Thyroid gland (tissue), 4 donors: Measurements from ENCODE around the gene FAM186B. TPM values are rescaled to one million over a fixed set of nuclear protein-coding genes. Genes with fewer than 3 reads are reported as not detected.

Experiments used
- DNase-seq, 2 donors: peaks; one replicate each; pipeline ENCODE4 v3.0.0-alpha.2; 2019
- H3K27ac ChIP-seq, 3 donors: fragments of 200-600 bp; sonication (generic); 1 replicate in 2 of 3; 2 replicates in 1 of 3; pipeline ENCODE4 v1.5.1; 2016 to 2019; ENCODE audit warnings: mild to moderate bottlenecking in 1 of 3, moderate library complexity in 1 of 3
- H3K27me3 ChIP-seq: fragments of 200-600 bp; sonication (generic); one replicate; pipeline ENCODE4 v1.5.1; 2019
- H3K36me3 ChIP-seq, 2 donors: fragments of 200-600 bp; sonication (generic); one replicate each; pipeline ENCODE4 v1.5.1; 2016 to 2019
- H3K4me1 ChIP-seq, 2 donors: fragments of 200-600 bp; sonication (generic); one replicate each; pipeline ENCODE4 v1.5.1; 2017 to 2019
- H3K4me3 ChIP-seq, 3 donors: fragments of 200-600 bp; sonication (generic); replicated peaks in 1 of 3; 1 replicate in 2 of 3; 2 replicates in 1 of 3; pipeline ENCODE4 v1.5.1; 2016; ENCODE audit warnings: mild to moderate bottlenecking in 1 of 3
- H3K9me3 ChIP-seq: fragments of 200-600 bp; sonication (generic); one replicate; pipeline ENCODE4 v1.5.1; 2017
- CTCF ChIP-seq, 6 experiments: fragments of 200-600 bp in 3 of 6; fragments of 450-650 bp in 3 of 6; sonication (generic) in 3 of 6; IDR thresholded peaks; one replicate each; pipeline ENCODE4 v1.5.1; 2016 to 2019; ENCODE audit warnings: antibody characterized with exemption in 6 of 6, mild to moderate bottlenecking in 2 of 6, inconsistent platforms in 1 of 6, moderate library complexity in 1 of 6
- POLR2A ChIP-seq, 2 donors: fragments of 450-650 bp; IDR thresholded peaks; one replicate each; pipeline ENCODE4 v1.6.1; 2017; ENCODE audit warnings: antibody characterized with exemption in 2 of 2, mild to moderate bottlenecking in 2 of 2, moderate library complexity in 1 of 2
- WGBS, 2 donors: methylation state at CpG; one replicate each; pipeline ENCODE4 v1.1.5; 2017; 5-methylcytosine and 5-hydroxymethylcytosine counted together
- intact Hi-C: fragments of 100-400 bp; cut with DNase I; formaldehyde crosslinking; loops from one replicate; pipeline ENCODE4 v1.15.1; 2023
- total RNA-seq, 4 donors: library from RNA; depleted of rRNA; stranded (reverse); fragments of >200 nt; gene quantifications; one replicate each; pipeline ENCODE4 v1.2.3, GENCODE V29; 2016

The FAM186B gene
- total RNA-seq, 4 donors from 2014 or later, result 1.1 to 2.1 (median 1.4) TPM

GRCh38 chr12:49624921-49625577 is 19.6 kb upstream of the FAM186B start:
- no peak for DNase-seq
- 66 to 70% methylated on average over 4 of the region's 4 CpGs for WGBS, 2 donors
- TF ChIP-seq CTCF (IDR thresholded peaks at IDR 0.05) (no peak), POLR2A (IDR thresholded peaks at IDR 0.05) (no peak)
- Histone ChIP-seq H3K27ac (no peak overlapping the region), H3K4me3 (no peak overlapping the region), H3K27me3 (no peaks in the 10 kb centered on the region), H3K36me3 (no peaks in the 10 kb centered on the region), H3K4me1 (peaks cover 8 to 13% of the 10 kb centered on the region in 2 donors), H3K9me3 (no peaks in the 10 kb centered on the region)
- intact Hi-C loops, result no loop called here

DNA sequence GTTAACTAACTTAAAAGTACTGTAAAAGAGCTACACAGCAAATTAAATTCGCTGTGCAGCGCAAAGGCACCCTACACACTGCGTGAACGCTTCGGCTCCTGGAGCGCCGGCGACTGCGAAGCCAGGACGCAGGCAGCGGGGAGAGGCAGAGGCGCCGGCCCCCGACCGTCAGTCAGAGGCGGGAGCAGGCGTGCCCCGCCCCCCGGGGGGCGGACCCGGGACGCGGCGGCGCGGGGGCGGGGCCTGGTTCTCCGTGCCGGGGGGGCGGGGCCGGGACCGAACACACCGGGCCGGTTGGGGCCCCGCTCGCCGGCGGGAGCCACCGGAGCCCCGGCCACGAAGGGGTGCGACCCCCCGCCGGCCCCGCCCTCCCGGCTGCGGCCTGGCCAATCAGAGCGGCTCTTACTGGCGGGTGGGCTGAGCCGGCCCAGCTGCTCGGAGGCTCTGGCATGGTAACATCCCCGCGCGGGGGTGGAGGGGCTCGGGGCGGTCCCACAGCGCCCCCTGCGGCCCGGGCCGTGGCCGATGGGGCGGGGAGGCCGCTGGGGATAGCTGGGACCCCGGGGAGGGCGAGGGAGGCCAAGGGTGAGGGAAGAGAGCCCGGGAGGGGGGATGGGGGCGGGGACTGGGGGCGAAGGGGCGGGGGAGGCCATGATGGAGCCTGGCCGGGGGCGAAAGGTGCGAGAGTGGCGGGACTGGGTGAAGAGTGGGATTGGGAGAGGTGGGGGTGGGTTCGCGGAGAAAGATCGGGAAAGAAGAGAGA is 17.9 kb upstream of the FAM186B start, which contains the start of gene PRPF40B:
Gene PRPF40B (plus strand): TSS at position 420 of the 763 bp plus-strand sequence. CDS start 30 bp downstream, at position 450.
- Histone ChIP-seq H3K9me3 (no peaks in the 10 kb centered on the region), H3K36me3 (no peaks in the 10 kb centered on the region), H3K4me1 (peaks cover 8 to 13% of the 10 kb centered on the region in 2 donors), H3K4me3 (peak within 1 kb of the TSS; percentile 36 to 75 (median 51)), H3K27me3 (no peaks in the 10 kb centered on the region), H3K27ac (peak within 1 kb of the TSS; percentile 69 to 91 (median 74))
- 2% methylated on average over 21 to 28 of the region's 76 CpGs for WGBS, 2 donors
- peak; percentile 88 to 89 for DNase-seq
- intact Hi-C loops, result no loop called here
- peak in 3 of 6 experiments; percentile 41 to 53 (median 52) for TF ChIP-seq CTCF (IDR thresholded peaks at IDR 0.05)
- TF ChIP-seq POLR2A (IDR thresholded peaks at IDR 0.05), result peak in 1 of 2 donors; percentile 93

DNA sequence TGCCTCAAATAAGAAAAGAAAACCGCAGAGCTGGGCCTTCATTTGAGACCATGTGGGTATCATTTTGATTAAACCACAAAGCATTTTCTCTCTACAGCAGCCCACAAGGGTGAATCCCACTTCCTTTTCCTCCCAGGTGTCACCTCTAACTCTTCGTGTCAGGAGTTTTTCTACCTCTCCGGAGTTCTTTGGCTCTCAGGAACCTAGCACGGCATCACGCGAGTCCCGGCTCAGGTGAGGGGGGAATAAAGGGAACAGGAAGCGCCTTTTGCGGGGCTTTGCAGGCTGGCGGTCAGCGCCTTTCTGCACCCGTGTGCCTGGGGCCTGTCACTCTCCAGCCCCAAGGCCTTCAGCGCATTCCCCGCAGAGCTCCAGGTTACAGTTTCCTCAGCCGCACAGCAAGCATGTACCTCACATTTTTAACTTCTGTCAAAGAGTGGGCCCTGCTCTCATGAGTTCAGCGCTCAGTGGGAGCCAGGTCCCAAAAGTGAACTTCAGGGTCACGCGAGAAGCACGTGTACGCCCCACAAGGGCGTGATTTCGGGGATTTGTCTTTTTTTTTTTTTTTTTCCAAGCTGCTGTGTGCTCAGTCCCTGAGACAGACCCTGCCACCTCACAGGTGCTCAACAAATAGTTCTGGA is 17.2 kb upstream of the FAM186B start:
- H3K36me3 ChIP-seq, result no peaks in the 10 kb centered on the region
- TF ChIP-seq POLR2A (IDR thresholded peaks at IDR 0.05) (no peak), CTCF (IDR thresholded peaks at IDR 0.05) (no peak)
- intact Hi-C loops, result no loop called here
- WGBS, 2 donors, result 2% methylated on average over 22 of the region's 22 CpGs
- peak overlapping the region; percentile 69 to 91 (median 74) for H3K27ac ChIP-seq
- H3K4me3 ChIP-seq, result peak overlapping the region; percentile 36 to 75 (median 51)
- peak in 1 of 2 donors; percentile 46 for DNase-seq
- no peaks in the 10 kb centered on the region for H3K9me3 ChIP-seq
- no peaks in the 10 kb centered on the region for H3K27me3 ChIP-seq
- peaks cover 8 to 13% of the 10 kb centered on the region in 2 donors for H3K4me1 ChIP-seq

DNA sequence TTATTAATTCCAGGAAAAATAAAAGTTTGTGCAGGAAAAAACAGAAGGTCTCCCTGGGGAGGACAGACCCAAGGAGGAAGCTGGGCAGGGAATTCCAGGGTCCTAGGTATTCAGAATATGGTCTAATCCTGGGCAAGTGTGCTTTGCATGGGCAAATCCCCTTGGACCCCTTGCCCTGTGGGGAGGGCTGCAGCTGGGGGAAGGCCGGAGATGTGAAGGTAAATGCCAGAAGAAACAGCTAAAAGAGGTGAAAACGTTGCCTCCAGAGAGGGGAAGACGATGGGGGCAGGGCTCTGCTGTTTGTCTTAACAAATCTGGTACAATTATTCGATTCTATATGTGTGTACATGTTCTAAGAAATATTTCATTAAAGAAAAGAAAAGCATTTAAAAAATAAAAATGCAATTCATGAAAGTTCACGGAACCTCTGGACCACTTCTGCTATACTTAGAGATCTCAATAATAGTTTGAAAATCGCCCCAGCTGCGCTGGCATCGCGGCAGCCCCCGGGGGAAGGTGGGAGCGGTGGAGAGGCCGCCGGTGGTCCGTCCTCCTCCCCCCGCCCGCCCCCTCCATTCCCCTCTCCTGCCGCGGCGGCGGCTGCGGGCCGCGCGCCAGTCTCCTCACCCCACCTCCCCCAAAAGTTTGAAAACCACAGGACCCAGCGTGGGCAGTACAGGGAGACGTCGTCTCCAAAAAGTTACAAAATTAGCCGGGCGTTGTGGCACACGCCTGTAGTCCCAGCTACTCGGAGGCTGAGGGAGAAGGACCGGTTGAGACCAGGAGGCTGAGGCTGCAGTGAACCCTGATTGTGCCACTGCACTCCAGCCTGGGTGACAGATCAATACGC is 16.4 kb upstream of the FAM186B start:
- peaks cover 8 to 13% of the 10 kb centered on the region in 2 donors for H3K4me1 ChIP-seq
- intact Hi-C loops, result no loop called here
- no peaks in the 10 kb centered on the region for H3K9me3 ChIP-seq
- TF ChIP-seq POLR2A (IDR thresholded peaks at IDR 0.05) (no peak), CTCF (IDR thresholded peaks at IDR 0.05) (no peak)
- H3K4me3 ChIP-seq, result peak overlapping the region in 2 of 3 donors; percentile 51 to 75
- H3K27me3 ChIP-seq, result no peaks in the 10 kb centered on the region
- no peaks in the 10 kb centered on the region for H3K36me3 ChIP-seq
- DNase-seq, result no peak
- WGBS, 2 donors, result 11 to 16% methylated on average over 17 to 32 of the region's 33 CpGs
- peak overlapping the region; percentile 69 to 91 (median 74) for H3K27ac ChIP-seq
